Peyer's patch (tissue), 4 donors: ENCODE results near the gene SEC14L3.

ENCODE experiments used
- POLR2A ChIP-seq, 2 donors: fragments of 450-650 bp; IDR thresholded peaks; one replicate each; pipeline ENCODE4 v1.5.1; 2017; ENCODE audit warnings: antibody characterized with exemption in 2 of 2, mild to moderate bottlenecking in 2 of 2, moderate library complexity in 2 of 2
- TF ChIP-seq, protein P1 (sequence below), 6 experiments: fragments of 450-650 bp in 4 of 6; fragments of 200-600 bp in 2 of 6; sonication (generic) in 1 of 6; IDR thresholded peaks; one replicate each; pipeline ENCODE4 v1.5.1; 2017 to 2019; ENCODE audit warnings: antibody characterized with exemption in 6 of 6, mild to moderate bottlenecking in 3 of 6, moderate library complexity in 1 of 6

DNA sequence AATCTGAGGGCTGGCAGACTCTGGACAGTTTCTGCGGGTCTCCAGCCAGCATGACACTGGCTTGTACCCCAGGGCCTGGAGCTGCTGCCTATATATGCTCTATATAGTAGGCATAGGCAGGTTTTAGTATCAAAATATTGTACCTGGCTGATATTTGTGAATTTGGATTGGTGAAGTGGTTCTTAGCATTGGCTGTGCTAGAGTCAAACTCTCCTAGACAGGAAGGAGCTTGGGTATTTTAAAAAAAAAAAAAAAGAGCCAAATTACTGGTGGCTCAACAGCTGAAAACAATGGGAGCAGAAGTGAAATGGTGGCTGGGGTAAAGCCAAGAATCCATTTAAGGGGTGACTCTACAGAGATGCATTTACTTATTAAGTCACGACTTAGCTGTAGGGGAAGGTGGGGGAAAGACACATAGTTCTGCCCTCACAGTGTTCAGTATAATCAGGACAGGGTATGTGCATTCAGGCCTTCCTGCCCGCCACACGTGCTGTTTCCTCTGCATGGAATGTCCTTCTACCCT, 57.2 kb downstream of the SEC14L3 start:
- TF ChIP-seq, protein P1, sequence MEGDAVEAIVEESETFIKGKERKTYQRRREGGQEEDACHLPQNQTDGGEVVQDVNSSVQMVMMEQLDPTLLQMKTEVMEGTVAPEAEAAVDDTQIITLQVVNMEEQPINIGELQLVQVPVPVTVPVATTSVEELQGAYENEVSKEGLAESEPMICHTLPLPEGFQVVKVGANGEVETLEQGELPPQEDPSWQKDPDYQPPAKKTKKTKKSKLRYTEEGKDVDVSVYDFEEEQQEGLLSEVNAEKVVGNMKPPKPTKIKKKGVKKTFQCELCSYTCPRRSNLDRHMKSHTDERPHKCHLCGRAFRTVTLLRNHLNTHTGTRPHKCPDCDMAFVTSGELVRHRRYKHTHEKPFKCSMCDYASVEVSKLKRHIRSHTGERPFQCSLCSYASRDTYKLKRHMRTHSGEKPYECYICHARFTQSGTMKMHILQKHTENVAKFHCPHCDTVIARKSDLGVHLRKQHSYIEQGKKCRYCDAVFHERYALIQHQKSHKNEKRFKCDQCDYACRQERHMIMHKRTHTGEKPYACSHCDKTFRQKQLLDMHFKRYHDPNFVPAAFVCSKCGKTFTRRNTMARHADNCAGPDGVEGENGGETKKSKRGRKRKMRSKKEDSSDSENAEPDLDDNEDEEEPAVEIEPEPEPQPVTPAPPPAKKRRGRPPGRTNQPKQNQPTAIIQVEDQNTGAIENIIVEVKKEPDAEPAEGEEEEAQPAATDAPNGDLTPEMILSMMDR (IDR thresholded peaks at IDR 0.05): no peak
- TF ChIP-seq POLR2A (IDR thresholded peaks at IDR 0.05): no peak
